Anterior cingulate cortex (tissue), 58 donors: ENCODE measurements around the gene KAZN.
A peak's percentile ranks its signal among the peaks of the same experiment; 100 is the strongest.

ENCODE experiments used
- DNase-seq, 58 donors: peaks; one replicate each; lab custom pipeline; 2025; lab: John Stamatoyannopoulos, UW

KAZN gene

DNA sequence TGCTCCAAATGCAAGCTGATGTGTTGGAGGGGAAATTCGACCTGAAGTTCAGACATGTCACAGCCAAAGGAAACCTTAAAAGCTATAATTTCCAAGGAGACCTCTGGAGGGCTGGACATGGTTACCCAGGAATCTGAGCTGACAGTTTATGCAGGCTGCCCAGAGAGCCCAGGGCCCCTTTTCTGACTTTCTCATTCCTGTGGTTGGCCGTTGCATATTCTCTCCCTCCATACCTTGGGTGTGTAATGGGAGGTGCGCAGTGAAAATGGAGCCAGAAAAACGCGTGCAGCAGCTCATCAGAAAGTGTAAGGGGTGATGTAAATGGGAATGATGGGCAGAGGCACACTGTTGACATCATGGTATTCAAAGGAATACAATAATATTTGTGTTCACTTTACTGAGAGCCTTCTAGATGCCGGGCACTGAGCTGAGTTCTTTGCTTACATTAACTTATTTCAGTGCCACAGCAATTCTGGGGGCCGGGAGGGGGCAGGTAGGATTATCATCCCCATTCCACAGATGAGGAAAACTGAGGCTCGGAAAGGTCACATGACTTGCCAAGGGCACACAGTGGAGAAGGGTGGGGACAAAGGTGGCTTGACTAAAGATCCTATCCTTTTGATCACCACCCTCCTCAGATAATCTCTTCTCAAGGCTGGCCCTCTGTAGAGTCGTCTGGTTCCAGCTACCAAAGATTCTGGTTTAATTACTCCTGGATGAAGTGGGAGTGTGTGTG, 38.6 kb downstream of the KAZN start:
- DNase-seq: no peak

DNA sequence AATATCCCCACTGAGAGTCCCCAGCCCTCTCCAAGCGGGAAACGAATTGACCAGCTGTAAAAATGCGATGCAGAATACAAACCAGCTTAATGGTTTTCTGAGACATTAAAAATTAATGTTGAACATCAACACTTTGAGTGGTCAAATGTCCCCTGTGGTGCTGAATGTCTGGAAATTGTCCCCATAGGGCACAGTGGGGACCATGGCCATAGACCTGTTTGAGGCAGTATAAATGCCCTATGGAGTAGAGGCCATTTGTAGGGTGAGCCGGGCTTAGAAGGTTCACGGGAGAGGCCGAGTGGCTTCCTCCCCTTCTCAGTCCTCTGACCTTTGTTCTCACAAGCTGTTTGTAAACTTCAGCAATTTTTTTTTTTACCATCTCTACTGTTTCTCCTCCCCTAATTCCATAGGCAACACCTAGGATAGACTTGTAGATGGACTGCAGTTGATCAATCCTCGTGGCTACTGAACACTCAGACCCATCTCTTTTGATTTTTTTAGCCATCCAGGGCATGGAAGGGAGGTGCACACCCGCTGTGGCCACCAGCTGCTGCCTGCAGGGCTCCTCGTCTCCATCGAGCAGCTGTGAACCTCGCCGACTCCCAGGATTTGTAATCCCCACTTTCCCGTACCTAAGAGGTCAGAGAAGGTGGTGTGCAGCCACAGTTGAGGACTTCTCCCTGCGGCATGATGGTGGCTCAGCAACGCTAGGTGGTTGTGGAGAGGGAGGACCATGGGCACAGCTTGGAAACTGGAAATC, 41.0 kb downstream of the KAZN start:
- DNase-seq: no peak

GRCh38 chr1:14642712-14643111, 44.2 kb downstream of the KAZN start:
- no peak for DNase-seq

GRCh38 chr1:14646973-14647372, 48.5 kb downstream of the KAZN start:
- no peak for DNase-seq

GRCh38 chr1:14647777-14648176, 49.3 kb downstream of the KAZN start:
- no peak for DNase-seq

DNA sequence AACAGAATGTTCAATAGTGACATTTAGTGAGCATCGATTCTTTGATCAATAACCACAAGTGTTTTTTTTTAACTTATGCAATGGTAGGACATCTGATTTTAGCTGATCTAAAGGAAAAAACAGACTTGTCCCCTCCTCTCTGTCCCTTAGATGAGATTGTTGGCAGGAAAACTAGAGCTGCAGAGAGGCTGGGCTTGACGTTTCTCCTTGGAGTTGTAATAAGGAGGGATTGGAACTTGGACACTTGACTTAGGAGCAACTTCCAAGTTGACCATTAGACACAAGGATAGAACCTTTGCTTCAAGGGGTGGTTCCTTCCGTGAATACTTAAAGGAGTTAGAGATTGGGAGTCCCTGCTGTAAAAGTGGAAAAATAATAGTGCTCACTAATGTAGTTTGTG, 49.9 kb downstream of the KAZN start:
- DNase-seq: no peak

DNA sequence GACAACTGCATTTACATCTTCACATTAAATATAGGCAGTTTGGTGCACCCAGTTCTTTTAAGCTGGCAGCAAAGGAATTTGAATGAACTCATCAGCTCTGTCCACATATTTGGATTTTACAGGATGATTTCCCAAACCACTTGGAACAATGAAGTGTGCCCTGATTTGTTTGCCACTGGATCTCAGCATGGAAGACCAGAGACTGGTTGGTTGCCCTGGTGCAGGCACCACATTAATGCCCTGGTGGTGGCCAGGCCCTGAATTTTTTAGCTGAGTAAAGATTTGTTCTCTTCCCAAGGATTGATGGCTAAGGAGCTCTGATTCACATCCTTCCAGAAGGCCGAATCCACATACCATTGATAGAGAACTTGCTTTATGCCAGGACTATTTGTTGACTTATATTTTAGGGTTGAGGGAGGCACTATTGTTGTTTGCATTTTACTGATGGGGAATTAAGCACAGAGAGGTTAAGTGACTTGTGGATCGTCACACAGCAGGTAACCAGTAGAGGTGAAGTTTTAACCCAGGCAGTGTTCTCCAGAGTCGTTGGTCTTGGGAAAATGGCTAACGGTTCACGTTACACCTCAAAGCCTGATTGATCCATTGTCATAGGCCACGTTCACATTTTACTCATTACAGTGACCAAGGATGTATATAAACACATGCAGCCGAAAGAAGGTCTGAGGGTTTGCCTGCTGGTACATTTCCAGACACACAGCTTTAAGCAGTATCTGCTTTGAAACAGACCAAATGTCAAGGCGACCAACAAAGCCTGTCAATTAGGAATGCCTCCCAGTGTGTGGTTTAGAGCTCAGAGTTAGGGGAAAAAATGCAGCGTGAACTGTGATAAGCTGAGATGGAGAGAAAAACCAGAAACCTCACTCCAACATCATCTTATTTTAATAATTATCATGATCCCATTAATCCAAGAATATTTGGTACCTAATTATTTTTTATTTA, 50.7 kb downstream of the KAZN start:
- peak in 2 of 58 donors; percentile 23 to 24 for DNase-seq

GRCh38 chr1:14649976-14650375, 51.5 kb downstream of the KAZN start:
- no peak for DNase-seq

- DNase-seq: peak in 1 of 58 donors; percentile 17
Measured at GRCh38 chr1:14650951-14651350, 52.5 kb downstream of the KAZN start.

- DNase-seq: no peak
Measured at GRCh38 chr1:14652840-14653239, 54.4 kb downstream of the KAZN start.

- DNase-seq: no peak
Measured at GRCh38 chr1:14653461-14653960, 55.0 kb downstream of the KAZN start.

GRCh38 chr1:14654554-14654953, 56.1 kb downstream of the KAZN start:
- DNase-seq: no peak

GRCh38 chr1:14655385-14655784, 56.9 kb downstream of the KAZN start:
- no peak for DNase-seq

DNA sequence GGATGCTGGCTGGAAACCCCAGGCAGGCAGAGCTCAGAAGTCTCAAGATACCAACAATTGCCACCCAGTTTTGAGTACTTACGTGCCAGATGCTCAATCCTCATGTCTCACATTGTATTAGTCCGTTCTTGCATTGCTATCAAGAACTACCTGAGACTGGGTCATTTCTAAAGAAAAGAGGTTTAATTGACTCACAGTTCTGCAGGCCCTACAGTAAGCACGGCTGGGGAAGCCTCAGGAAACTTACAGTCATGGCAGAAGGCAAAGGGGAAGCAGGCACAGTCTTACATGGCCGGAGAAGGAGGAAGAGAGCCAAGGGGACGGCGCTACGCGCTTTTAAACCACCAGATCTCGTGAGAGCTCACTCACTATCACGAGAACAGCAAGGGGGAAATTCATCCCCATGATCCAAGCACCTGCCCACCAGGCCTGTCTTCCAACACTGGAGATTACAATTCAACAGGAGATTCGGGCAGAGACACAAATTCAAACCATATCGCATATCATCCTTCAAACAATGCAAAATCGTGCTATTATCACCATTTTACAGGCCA, 58.0 kb downstream of the KAZN start:
- no peak for DNase-seq

DNA sequence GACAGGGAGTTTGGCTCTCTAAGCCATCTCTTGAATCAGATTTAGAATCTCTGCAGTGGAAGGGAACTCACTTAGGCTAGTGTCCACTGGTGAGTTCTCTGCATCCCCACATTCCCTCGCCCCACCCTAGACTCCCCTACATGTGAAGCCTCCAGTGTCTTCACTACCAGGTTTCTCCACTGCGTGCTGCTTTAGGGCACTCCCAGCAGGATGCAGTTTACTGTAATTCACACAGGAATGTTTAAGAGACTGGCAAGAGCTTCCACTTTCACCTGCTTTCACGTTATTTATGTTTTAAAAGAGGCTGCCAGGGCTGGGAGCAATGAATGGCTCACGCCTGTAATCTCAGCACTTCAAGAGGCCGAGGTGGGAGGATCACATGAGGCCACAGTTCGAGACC, 60.2 kb downstream of the KAZN start:
- DNase-seq: no peak

- DNase-seq: no peak
Measured at GRCh38 chr1:14659913-14660312, 61.4 kb downstream of the KAZN start.

DNA sequence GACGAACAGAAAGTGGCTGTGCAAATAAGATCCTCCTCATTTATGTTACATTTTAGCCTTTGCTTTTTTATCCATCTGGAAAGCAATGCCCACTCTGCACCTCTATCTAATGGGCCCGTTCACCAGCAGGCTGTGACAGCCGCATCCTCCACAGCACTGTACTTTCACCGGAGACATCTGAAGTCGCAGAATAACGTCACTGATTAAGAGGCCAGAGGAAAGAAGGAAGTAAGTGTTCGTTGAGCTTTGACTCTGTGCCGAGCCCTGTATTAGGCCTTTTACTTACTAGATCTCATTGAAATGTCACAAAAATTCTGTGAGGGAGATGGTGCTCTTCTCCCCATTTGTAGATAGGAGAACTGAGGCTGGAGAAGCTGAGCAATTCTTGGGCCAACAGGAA, 62.3 kb downstream of the KAZN start:
- no peak for DNase-seq

DNA sequence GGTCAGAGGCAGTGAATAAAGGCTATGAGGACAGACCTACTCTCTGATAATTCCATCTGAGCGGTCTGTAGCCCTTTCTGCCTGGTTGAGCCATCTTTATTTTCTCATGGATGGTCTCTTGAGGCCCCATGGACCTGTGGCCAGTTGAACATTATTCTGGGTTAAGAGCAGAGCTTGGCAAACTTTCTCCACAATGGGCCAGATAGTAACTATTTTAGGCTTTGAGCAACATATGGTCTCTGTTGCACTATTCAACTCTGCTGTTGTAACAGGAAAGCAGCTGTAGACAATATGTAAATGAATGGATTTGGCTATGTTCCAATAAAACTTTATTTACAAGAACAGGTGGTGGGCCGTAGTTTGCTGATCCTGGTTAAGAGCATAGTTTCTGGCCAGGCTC, 62.7 kb downstream of the KAZN start:
- DNase-seq: no peak

DNA sequence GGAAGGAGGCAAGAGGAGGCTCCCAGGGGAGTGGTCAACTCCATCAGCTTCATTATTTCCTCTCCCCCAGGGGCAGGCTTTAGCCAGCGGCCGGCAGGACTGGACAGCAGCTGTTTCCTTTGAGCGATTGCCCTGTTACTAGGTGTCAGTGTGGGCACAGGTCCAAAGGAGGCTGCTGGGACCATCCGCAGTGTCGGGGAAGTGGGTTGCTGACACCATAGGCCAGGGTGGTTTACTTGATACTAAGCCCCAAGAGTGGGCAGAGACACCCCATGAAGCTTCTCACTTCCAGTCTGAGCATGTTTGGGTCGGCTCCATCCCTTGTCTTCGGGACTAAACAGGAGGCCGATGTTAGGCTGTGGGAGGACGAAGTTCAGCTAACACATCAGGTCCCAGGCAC, 63.6 kb downstream of the KAZN start:
- no peak for DNase-seq

DNA sequence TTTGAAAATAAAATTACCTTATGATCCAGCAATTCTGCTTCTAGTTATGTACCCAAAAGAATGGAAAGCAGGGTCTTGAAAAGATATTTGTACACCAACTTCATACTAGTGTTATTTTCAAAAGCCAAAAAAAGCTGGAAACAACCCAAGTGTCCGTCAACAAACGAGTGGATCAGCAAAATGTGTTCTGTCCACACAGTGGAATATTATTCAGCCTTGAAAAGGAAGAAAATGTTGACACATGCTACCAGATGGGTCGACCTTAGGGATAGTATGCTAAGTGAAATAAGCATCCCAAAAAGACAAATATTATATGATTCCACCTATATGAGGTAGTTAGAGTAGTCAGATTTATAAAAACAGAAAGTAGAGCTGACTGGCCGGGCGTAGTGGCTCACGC, 65.3 kb downstream of the KAZN start:
- DNase-seq: no peak
